ENCODE measurements around the gene PLD4.

PLD4 gene

GRCh38 chr14:104932676-104933631, 8.3 kb downstream of the PLD4 start:
- FAIRE-seq (peak; percentile 81), DNase-seq (ENCODE audit: insufficient read length, low spot score) (peak; percentile 95)
- TF ChIP-seq SPI1 (IDR thresholded peaks at IDR 0.05; ENCODE audit: low read depth, low read length) (0 out of 2 replicates have a peak, but pooled peaks have one; percentile 18), POU2F2 (IDR thresholded peaks at IDR 0.05; ENCODE audit: low read depth, low read length) (no peak)

GRCh38 chr14:104933746-104934733, 9.4 kb downstream of the PLD4 start:
- TF ChIP-seq POU2F2 (IDR thresholded peaks at IDR 0.05; ENCODE audit: low read depth, low read length) (no peak), POLR2AphosphoS5 (IDR thresholded peaks at IDR 0.05; ENCODE audit: low read depth, low read length) (no peak), SPI1 (IDR thresholded peaks at IDR 0.05; ENCODE audit: low read depth, low read length) (no peak), PAX5 (IDR thresholded peaks at IDR 0.05; ENCODE audit: insufficient read depth, low read length, severe bottlenecking) (no peak), POLR2A (IDR thresholded peaks at IDR 0.05; ENCODE audit: low read depth, low read length) (no peak), TAF1 (IDR thresholded peaks at IDR 0.05; ENCODE audit: low read depth, low read length) (no peak)
- FAIRE-seq (peak; percentile 13), DNase-seq (ENCODE audit: insufficient read length, low spot score) (no peak)

- DNase-seq (ENCODE audit: insufficient read length, low spot score), result no peak
- FAIRE-seq, result no peak
- no peak for TF ChIP-seq POU2F2 (IDR thresholded peaks at IDR 0.05; ENCODE audit: low read depth, low read length)
- TF ChIP-seq TAF1 (IDR thresholded peaks at IDR 0.05; ENCODE audit: low read depth, low read length), result no peak
- no peak for TF ChIP-seq SPI1 (IDR thresholded peaks at IDR 0.05; ENCODE audit: low read depth, low read length)
- no peak for TF ChIP-seq POLR2A (IDR thresholded peaks at IDR 0.05; ENCODE audit: low read depth, low read length)
- TF ChIP-seq POLR2AphosphoS5 (IDR thresholded peaks at IDR 0.05; ENCODE audit: low read depth, low read length), result no peak
- no peak for TF ChIP-seq PAX5 (IDR thresholded peaks at IDR 0.05; ENCODE audit: insufficient read depth, low read length, severe bottlenecking)
Measured at GRCh38 chr14:104935026-104935650, 10.5 kb downstream of the PLD4 start.

DNA sequence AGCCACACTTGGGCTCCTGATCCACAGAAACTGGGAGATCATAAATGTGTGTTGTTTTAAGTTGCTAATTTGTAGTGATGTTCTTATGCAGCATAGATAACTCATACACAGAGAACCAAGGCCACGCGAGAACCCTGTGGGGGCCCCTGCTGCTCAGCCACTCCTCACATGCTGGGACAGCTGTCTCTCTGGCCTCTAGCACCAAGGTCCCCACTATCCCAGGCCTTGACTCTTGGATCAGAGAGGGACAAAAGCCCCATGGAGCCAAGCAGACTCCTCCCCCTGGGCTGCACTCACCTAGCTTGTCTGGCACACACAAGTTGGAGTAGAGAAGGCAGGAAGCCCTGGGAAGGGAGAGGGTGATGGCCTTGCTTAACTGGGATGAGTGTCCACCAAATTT, 11.3 kb downstream of the PLD4 start:
- DNase-seq (ENCODE audit: insufficient read length, low spot score), result no peak
- FAIRE-seq, result no peak

DNA sequence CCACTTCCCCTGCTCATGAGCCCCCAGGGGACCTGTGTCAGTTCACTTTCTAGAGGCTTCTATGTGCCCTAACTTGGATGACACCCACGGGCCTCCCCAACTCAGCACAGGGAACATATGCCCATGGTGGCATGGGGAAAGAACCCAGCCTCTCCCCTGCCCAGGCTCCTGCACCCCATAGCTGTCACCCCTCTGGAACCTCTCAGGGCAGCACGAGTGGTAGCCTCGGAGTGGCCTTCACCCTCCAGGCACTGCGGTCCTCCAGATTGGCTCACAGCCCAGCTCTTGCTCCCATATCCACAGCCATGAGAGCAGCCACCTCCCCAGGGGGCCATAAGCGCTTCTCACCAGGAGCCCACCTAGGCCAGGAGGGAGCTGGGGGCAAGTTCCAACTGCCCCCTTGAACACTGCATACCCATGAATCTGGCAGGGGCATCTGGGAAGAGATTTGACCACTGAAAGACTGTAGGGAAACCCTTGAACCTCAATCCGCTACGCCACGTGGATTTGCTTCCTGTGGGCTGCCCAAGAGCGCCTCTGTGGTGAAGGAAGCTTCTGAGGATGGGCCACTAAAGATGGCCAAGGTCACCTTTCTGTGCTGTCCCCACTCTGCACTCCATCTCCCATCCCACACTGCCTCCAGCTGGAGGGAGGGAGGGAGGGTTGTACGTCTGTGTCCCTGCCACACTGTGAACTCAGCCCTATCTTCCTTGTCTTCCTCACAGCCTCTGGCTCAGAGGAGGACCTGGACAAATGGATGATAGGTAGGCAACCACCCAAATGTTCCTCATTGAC, 11.9 kb downstream of the PLD4 start:
- FAIRE-seq, result no peak

More for the DNA sequence above, 11.3 kb downstream of the PLD4 start:
- TF ChIP-seq SPI1 (IDR thresholded peaks at IDR 0.05; ENCODE audit: low read depth, low read length), result no peak
- no peak for TF ChIP-seq TAF1 (IDR thresholded peaks at IDR 0.05; ENCODE audit: low read depth, low read length)
- no peak for TF ChIP-seq POU2F2 (IDR thresholded peaks at IDR 0.05; ENCODE audit: low read depth, low read length)
- no peak for TF ChIP-seq POLR2A (IDR thresholded peaks at IDR 0.05; ENCODE audit: low read depth, low read length)
- TF ChIP-seq POLR2AphosphoS5 (IDR thresholded peaks at IDR 0.05; ENCODE audit: low read depth, low read length), result no peak
- no peak for TF ChIP-seq PAX5 (IDR thresholded peaks at IDR 0.05; ENCODE audit: insufficient read depth, low read length, severe bottlenecking)

GRCh38 chr14:104937161-104937560, 12.5 kb downstream of the PLD4 start:
- DNase-seq (ENCODE audit: insufficient read length, low spot score) (no peak), FAIRE-seq (no peak)
- no peak for TF ChIP-seq POU2F2 (IDR thresholded peaks at IDR 0.05; ENCODE audit: low read depth, low read length)
- no peak for TF ChIP-seq POLR2AphosphoS5 (IDR thresholded peaks at IDR 0.05; ENCODE audit: low read depth, low read length)

More for the DNA sequence above, 11.9 kb downstream of the PLD4 start:
- TF ChIP-seq POU2F2 (IDR thresholded peaks at IDR 0.05; ENCODE audit: low read depth, low read length) (no peak), POLR2AphosphoS5 (IDR thresholded peaks at IDR 0.05; ENCODE audit: low read depth, low read length) (no peak), TAF1 (IDR thresholded peaks at IDR 0.05; ENCODE audit: low read depth, low read length) (no peak), PAX5 (IDR thresholded peaks at IDR 0.05; ENCODE audit: insufficient read depth, low read length, severe bottlenecking) (no peak), POLR2A (IDR thresholded peaks at IDR 0.05; ENCODE audit: low read depth, low read length) (no peak)
- no peak for DNase-seq (ENCODE audit: insufficient read length, low spot score)

- TF ChIP-seq PAX5 (IDR thresholded peaks at IDR 0.05; ENCODE audit: insufficient read depth, low read length, severe bottlenecking), result no peak
- no peak for TF ChIP-seq POLR2A (IDR thresholded peaks at IDR 0.05; ENCODE audit: low read depth, low read length)
- TF ChIP-seq SPI1 (IDR thresholded peaks at IDR 0.05; ENCODE audit: low read depth, low read length), result no peak
- no peak for TF ChIP-seq TAF1 (IDR thresholded peaks at IDR 0.05; ENCODE audit: low read depth, low read length)
- TF ChIP-seq POLR2AphosphoS5 (IDR thresholded peaks at IDR 0.05; ENCODE audit: low read depth, low read length), result no peak
- TF ChIP-seq POU2F2 (IDR thresholded peaks at IDR 0.05; ENCODE audit: low read depth, low read length), result no peak
- FAIRE-seq, result no peak
Measured at GRCh38 chr14:104937694-104938365, 13.2 kb downstream of the PLD4 start.

GRCh38 chr14:104938436-104938835, 13.8 kb downstream of the PLD4 start:
- TF ChIP-seq POU2F2 (IDR thresholded peaks at IDR 0.05; ENCODE audit: low read depth, low read length) (no peak), POLR2AphosphoS5 (IDR thresholded peaks at IDR 0.05; ENCODE audit: low read depth, low read length) (no peak), SPI1 (IDR thresholded peaks at IDR 0.05; ENCODE audit: low read depth, low read length) (no peak), TAF1 (IDR thresholded peaks at IDR 0.05; ENCODE audit: low read depth, low read length) (no peak), PAX5 (IDR thresholded peaks at IDR 0.05; ENCODE audit: insufficient read depth, low read length, severe bottlenecking) (no peak), POLR2A (IDR thresholded peaks at IDR 0.05; ENCODE audit: low read depth, low read length) (no peak)
- FAIRE-seq (no peak), DNase-seq (ENCODE audit: insufficient read length, low spot score) (no peak)

More at GRCh38 chr14:104937694-104938365, 13.2 kb downstream of the PLD4 start:
- DNase-seq (ENCODE audit: insufficient read length, low spot score), result no peak

Data from GM12891 (cell line).